Subcutaneous adipose tissue (tissue), 4 donors: ENCODE measurements around the gene LRATD1. TPM values are rescaled to one million over a fixed set of nuclear protein-coding genes. Genes with fewer than 3 reads are reported as not detected.

Source experiments
- total RNA-seq, 4 donors: library from RNA; depleted of rRNA; stranded (reverse); fragments of >200 nt; gene quantifications; one replicate each; pipeline ENCODE4 v1.1.0, GENCODE V29; 2016
- TF ChIP-seq, protein P1 (sequence below): fragments of 450-650 bp; IDR thresholded peaks from one replicate; pipeline ENCODE4 v1.5.1; 2016; ENCODE audit warnings: low read depth, mild to moderate bottlenecking, control low read depth, antibody characterized with exemption, moderate library complexity

Gene LRATD1, protein sequence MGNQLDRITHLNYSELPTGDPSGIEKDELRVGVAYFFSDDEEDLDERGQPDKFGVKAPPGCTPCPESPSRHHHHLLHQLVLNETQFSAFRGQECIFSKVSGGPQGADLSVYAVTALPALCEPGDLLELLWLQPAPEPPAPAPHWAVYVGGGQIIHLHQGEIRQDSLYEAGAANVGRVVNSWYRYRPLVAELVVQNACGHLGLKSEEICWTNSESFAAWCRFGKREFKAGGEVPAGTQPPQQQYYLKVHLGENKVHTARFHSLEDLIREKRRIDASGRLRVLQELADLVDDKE
- total RNA-seq, result 1 to 10 TPM in 3 of 4 donors, under 1 TPM in 1; 0.44 to 1.5 (median 1.2) TPM

DNA sequence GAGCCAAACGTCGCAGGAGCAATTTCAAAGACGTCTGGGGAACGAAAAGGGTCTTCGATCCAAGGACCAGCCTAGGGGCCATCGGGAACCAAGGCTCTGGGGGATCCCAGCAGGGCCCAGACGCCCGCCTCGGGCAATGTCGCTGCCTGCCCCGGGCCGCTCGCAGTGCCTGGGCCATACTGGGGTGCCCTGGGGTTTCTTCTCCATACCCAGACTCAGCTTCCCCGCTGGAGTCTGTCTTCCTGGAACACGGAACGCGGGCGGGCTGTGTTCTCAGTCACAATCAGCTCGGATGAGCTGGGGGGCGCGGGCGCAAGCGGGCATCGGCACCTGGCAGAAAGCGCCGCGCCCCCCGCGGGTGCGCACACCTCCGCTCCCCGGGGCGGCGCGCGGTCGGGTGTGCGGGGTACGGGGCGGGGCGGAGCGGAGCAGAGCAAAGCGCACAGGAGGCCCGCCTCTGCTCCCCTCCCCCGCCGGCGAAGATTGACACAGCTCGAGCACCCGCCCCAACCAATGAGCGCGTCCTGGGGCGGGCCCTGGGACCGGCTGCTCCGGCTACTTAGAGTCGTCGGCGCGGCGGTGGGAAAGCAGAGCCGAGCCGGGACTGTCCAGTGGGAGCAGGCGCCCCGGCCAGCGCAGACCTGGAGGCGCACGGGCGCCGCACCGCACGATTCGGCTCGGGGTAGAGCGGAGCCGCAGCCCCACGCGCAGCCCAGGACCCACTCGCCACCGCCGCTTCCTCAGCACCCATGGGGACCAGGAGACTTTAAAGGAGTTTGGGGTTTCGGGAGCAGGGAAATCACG lies at the start of gene LRATD1:
LRATD1 (plus strand) TSS at position 585 of the 804 bp plus-strand sequence. CDS start 1,263 bp downstream, outside the sequence.
- TF ChIP-seq, protein P1, sequence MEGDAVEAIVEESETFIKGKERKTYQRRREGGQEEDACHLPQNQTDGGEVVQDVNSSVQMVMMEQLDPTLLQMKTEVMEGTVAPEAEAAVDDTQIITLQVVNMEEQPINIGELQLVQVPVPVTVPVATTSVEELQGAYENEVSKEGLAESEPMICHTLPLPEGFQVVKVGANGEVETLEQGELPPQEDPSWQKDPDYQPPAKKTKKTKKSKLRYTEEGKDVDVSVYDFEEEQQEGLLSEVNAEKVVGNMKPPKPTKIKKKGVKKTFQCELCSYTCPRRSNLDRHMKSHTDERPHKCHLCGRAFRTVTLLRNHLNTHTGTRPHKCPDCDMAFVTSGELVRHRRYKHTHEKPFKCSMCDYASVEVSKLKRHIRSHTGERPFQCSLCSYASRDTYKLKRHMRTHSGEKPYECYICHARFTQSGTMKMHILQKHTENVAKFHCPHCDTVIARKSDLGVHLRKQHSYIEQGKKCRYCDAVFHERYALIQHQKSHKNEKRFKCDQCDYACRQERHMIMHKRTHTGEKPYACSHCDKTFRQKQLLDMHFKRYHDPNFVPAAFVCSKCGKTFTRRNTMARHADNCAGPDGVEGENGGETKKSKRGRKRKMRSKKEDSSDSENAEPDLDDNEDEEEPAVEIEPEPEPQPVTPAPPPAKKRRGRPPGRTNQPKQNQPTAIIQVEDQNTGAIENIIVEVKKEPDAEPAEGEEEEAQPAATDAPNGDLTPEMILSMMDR, result no peak

DNA sequence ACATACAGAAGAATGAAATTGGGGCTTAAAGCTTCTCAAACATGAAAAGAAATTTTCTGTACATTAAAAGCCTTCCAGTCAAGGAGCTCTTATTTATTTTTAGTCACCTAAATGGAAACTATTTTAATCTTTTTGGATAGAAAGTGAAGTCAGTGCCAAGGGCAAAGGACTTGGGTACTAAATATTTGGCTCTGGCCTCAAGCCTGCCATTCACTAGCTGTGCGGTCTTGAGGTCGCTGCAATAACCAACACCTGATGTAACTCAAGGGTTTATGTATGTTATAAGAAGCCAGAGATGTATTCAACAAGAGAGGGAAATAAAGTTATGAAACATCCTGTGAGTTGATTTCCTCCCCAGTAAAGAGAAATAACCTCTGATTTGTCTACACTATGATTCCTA lies 49.5 kb upstream of the LRATD1 start:
- TF ChIP-seq, protein P1, result no peak

DNA sequence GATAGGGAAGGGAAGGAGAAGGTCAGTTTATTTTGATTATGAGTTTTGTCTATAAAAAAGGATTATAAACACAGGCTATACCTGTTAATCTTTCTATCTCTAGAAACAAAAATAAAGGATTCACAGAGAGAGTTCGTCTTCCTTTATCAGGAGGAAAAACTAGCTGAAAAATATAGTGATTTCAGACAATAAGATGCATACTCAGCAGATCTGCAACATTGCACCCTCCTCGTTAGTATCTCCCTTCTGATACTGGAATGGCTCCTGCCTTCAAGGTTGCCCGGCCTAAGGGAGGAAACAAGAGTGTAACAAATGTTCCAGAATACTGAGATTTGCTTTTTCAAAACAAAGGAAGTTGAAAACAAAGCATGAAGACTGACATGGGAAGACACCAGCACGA lies 48.7 kb upstream of the LRATD1 start:
- TF ChIP-seq, protein P1, result no peak

DNA sequence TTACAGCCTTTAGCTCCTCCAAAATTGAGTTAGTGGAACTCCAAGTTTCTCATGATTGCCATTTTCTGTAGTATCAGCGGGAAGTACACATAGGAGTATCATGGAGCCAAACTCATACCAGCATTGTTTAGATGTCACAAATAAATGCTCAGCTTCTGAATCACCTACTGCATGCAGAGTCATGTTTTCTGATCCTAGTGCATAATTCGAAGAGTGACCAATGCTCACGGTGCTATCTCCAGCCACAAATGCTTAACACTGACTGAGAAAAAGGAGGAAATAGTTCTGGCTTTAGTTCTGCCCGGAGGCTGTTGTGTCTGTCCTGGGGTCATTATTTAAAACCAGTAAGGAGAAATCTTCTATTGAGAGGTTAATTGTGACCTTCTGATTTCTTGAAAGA lies 45.4 kb upstream of the LRATD1 start:
- TF ChIP-seq, protein P1, result no peak

DNA sequence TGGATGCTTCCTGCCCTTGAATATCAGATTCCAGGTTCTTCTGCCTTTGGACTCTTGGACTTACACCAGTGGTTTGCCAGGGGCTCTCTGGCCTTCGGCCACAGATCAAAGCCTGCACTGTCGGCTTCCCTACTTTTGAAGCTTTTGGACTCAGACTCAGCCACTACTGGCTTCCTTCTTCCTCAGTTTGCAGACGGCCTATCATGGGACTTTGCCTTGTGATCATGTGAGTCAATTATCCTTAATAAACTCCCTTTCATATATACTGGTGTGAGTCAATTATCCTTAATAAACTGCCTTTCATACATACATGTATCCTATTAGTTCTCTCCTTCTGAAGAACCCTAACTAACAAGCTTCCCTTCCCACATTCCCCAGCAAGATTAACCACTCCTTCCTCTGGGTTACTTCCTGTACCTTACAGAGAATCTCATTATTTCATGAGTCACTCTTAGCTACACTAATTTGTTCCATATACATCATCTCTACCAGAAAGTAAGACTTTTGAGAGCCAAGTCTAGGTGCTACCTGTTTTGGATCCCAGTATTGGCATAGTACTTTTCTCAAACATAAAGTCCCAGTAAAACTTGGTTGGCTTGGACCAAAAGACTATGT lies 31.3 kb upstream of the LRATD1 start:
- TF ChIP-seq, protein P1, result no peak

DNA sequence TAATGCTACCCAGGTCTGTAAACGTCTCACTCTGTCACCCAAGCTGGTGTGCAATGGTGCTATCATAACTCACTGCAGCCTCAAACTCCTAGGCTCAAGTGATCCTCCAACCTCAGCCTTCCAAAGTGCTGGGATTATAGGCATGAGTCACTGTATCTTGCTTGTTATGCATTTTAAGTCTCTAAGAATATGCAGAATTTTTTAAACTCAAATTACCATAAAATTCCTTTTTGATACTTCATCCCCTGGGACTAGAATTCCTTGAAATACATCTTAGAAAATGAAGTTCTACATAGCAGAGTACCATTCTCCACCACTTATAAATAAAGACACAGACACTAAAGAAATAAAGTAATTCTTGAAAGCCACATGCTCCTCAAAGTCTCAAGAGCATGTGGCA lies 30.2 kb upstream of the LRATD1 start:
- TF ChIP-seq, protein P1, result no peak

DNA sequence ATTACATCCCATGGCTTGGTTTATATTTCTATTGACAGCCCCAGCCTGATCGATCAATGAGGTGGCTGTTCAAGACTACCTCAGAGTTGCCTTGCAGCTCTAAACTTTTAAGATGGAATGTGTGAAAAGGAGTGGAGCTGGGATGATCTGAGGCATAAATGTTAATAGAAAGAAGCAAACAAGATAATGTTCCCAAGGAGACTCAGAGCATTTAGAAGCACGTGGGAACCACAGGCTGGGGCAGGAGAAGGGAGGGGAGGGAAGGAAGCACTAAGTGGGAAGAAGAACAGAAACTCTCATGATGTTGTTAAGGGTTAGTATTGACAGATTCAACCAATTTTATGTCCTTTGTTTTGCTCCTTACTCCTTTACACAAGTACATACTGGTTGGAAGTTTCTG lies 28.8 kb upstream of the LRATD1 start:
- TF ChIP-seq, protein P1, result no peak
